Measurements from ENCODE around the gene STPG2. TPM values are rescaled to one million over a fixed set of nuclear protein-coding genes. Genes with fewer than 3 reads are reported as not detected.

Gene STPG2
- total and polyA plus RNA-seq, 2 donors (not counting 3 experiments of a cell fraction or from before 2014, with no cell fraction given): not detected

DNA sequence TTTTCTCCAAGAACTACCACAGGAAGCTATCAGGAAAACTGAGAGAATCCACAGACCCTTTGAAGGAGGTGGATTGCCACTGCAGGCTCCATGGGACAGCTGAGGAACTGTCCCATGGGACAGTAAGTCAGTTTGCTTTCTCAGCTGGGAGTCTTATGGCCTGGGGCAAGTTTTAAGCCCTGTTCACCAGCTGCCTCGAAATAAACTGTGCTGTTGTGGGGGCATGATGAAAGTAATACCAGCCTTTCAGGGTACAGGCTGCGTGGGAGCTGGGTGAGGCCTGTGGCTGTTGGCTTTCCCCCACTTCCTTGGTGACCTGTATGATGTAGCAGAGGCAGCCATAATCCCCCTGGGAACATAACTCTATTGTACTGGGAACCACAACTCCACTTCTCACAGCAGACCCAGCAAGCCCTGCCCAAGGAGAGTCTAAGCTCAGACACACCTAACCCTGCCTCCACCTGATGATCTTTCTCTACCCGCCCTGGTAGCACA lies 452.1 kb downstream of the STPG2 start:
- H3K36me3 ChIP-seq (ENCODE audit: control insufficient read depth in 2 of 2, extremely low read depth in 1 of 2, insufficient read depth in 2 of 2, low read length in 2 of 2): no peaks in the 10 kb centered on the region
- H3K27me3 ChIP-seq (ENCODE audit: control insufficient read depth in 2 of 2, insufficient read depth in 2 of 2, low read length in 2 of 2): no peaks in the 10 kb centered on the region
- H3K9me1 ChIP-seq (replicated peaks; ENCODE audit: control insufficient read depth, extremely low read depth, insufficient read depth, low read length): no peaks in the 10 kb centered on the region
- CTCF ChIA-PET: no interaction called here
- intact Hi-C loops (cut with micrococcal nuclease) (no loop called here), dilution Hi-C loops (cut with MboI; ENCODE audit: extremely low pct_ligation_motif_present, low sequenced_read_pairs) (no loop called here)
- H3K9ac ChIP-seq (replicated peaks; ENCODE audit: extremely low read depth, insufficient read depth, low read length): no peak overlapping the region
- no peak for DNase-seq (ENCODE audit: low read depth, low spot score)
- no peak for TF ChIP-seq POLR2A (IDR thresholded peaks at IDR 0.05; ENCODE audit: low read depth, low read length)
- no peak for TF ChIP-seq FOS (IDR thresholded peaks at IDR 0.05; ENCODE audit: borderline replicate concordance, insufficient read depth, low read length)
- no peak for TF ChIP-seq EZH2 (IDR thresholded peaks at IDR 0.05; ENCODE audit: borderline replicate concordance, low read depth, low read length, severe bottlenecking)
- TF ChIP-seq, protein P1, sequence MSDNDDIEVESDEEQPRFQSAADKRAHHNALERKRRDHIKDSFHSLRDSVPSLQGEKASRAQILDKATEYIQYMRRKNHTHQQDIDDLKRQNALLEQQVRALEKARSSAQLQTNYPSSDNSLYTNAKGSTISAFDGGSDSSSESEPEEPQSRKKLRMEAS (IDR thresholded peaks at IDR 0.05; ENCODE audit: insufficient read depth, insufficient read length): no peak
- no peak for TF ChIP-seq JUN (IDR thresholded peaks at IDR 0.05; ENCODE audit: borderline replicate concordance, insufficient read depth, insufficient read length, low read depth)
- TF ChIP-seq, protein P2, sequence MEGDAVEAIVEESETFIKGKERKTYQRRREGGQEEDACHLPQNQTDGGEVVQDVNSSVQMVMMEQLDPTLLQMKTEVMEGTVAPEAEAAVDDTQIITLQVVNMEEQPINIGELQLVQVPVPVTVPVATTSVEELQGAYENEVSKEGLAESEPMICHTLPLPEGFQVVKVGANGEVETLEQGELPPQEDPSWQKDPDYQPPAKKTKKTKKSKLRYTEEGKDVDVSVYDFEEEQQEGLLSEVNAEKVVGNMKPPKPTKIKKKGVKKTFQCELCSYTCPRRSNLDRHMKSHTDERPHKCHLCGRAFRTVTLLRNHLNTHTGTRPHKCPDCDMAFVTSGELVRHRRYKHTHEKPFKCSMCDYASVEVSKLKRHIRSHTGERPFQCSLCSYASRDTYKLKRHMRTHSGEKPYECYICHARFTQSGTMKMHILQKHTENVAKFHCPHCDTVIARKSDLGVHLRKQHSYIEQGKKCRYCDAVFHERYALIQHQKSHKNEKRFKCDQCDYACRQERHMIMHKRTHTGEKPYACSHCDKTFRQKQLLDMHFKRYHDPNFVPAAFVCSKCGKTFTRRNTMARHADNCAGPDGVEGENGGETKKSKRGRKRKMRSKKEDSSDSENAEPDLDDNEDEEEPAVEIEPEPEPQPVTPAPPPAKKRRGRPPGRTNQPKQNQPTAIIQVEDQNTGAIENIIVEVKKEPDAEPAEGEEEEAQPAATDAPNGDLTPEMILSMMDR (IDR thresholded peaks at IDR 0.05; ENCODE audit: extremely low read depth in 1 of 2, insufficient read depth in 1 of 2, low read depth in 1 of 2, low read length in 2 of 2): no peak
- no peak for TF ChIP-seq MYC (IDR thresholded peaks at IDR 0.05; ENCODE audit: low read depth, low read length)
- TF ChIP-seq POLR2AphosphoS5 (IDR thresholded peaks at IDR 0.05; ENCODE audit: insufficient read depth, low read depth, low read length): no peak
- TF ChIP-seq GATA2 (IDR thresholded peaks at IDR 0.05; ENCODE audit: insufficient read depth, insufficient read length, low read depth, low read length): no peak
- H4K20me1 ChIP-seq (replicated peaks; ENCODE audit: control insufficient read depth, extremely low read depth, insufficient read depth, low read length): no peaks in the 10 kb centered on the region
- no peaks in the 10 kb centered on the region for H3K79me2 ChIP-seq (ENCODE audit: control insufficient read depth, insufficient read depth, low read length)
- POLR2A ChIA-PET: no interaction called here
- no peak for FAIRE-seq
- no peak overlapping the region for H3K27ac ChIP-seq (ENCODE audit: insufficient read depth, low read depth, low read length)
- H3K4me1 ChIP-seq (ENCODE audit: control insufficient read depth, extremely low read depth, insufficient read depth, low read length): no peaks in the 10 kb centered on the region
- BruUV-seq (replicated peaks): no TSS peak
- no peak overlapping the region for H3K4me3 ChIP-seq (replicated peaks in 1 of 3; ENCODE audit: insufficient read depth in 1 of 3, low read depth in 1 of 3, low read length in 3 of 3)
- H2AFZ ChIP-seq (ENCODE audit: low read depth, low read length): no peak overlapping the region
- no peak overlapping the region for H3K4me2 ChIP-seq (ENCODE audit: insufficient read depth, low read length)
- H3K9me3 ChIP-seq (replicated peaks; ENCODE audit: control insufficient read depth, insufficient read depth, low read length): no peaks in the 10 kb centered on the region

All from endothelial cell of umbilical vein (primary cell).